Measurements from ENCODE around the gene ANTXRL.
"Not testable (repeated sequence)": the region's sequence is repeated elsewhere in the genome, so short reads cannot be mapped to it uniquely, and the experiment has no call there.

DNA sequence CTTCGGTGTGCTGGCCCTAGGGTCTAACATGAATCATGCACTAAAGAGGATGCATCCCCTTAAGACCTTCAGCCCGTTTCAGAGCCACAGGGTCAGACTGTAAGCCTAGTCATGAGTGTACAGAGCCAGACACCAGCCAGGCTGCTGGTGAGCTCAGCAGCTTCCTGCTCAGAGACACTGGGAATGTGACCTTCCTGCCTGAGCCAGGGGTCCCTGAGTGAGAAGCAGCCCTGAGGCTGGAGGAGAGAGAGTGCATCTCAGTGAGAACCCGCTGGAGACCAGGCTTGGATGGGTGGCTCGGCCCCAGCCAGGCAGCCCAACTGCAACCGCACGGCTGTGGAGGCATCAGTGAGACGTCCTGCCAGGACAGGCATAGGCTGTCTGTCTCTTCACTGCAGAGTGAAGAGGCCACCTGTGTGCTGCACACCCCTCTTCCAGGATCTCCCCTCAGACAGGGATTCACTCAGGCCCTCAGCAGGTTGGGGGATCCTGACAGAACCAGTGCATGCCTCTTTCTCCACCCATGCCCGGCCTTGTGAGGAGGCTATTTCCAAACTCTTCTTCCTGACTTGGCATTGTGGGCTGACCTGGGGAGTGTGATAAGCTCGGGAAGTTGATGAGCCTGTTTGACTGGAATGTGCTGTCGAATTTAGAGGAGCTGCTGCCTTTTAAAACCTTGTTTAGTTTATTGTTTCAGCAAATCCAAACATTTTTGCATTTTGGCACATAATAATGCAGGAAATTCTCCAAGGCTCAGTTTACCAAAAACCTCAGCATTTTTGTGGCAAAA is 28.5 kb downstream of the ANTXRL start:
- TF ChIP-seq CTCF (IDR thresholded peaks at IDR 0.05; ENCODE audit: poor library complexity); EZH2phosphoT487 (IDR thresholded peaks at IDR 0.05; ENCODE audit: low read depth, severe bottlenecking, unreplicated experiment): not testable (repeated sequence)
